Stimulated activated CD8-positive, alpha-beta memory T cell treated with anti-CD3 and anti-CD28 coated beads, Interleukin-7, amount 100 ng/mL, for 48 hours (primary cell): ENCODE data around the gene MED28.
"Not testable (repeated sequence)": the region's sequence is repeated elsewhere in the genome, so short reads cannot be mapped to it uniquely, and the experiment has no call there.

Experiments used
- DNase-seq, 2 donors: peaks; one replicate each; pipeline ENCODE4 v3.0.0-alpha.2; 2020; ENCODE audit warnings: low read depth in 1 of 2; ENCODE audit errors: extremely low read depth in 1 of 2

MED28 gene, protein sequence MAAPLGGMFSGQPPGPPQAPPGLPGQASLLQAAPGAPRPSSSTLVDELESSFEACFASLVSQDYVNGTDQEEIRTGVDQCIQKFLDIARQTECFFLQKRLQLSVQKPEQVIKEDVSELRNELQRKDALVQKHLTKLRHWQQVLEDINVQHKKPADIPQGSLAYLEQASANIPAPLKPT

DNA sequence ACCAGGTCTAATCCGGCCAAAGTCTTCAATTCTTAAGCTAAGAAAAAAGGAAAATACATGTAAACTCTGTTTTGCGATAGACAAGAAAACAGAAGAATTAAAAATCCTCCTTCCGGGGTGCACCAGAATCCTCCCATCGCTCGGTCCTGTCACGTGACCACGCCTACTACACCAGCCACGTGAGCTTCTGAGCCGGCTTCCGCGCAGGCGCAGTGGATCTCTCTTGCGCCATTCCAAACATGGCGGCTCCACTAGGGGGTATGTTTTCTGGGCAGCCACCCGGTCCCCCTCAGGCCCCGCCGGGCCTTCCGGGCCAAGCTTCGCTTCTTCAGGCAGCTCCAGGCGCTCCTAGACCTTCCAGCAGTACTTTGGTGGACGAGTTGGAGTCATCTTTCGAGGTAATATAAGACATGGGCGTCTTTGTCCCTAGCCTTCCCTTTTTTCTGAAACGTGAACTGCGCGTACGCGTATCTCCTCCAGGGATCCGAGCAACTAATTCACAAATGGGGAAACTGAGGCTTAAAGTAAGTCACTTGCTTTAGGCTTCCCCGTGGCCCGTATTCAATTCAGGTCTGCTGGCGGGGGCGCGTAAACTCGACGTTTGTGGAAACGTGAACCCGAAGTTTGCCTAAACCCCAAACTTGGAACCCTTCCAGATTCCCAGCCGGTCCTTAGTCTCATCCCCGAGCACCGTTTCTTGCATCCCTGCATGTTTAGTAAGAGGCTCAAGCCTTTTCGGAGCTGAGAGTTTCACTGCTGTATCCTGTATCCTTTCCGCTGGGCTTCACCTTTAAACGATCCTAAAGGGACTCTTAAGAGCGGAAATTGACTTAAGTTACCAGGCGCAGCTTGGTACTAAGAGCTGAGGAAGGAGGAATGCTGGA is at the start of gene MED28:
Gene MED28, plus strand, starts transcription at position 226 of the 884 bp plus-strand sequence. Its CDS starts 14 bp downstream, at position 240.
- peak; percentile 86 to 93 for DNase-seq

DNA sequence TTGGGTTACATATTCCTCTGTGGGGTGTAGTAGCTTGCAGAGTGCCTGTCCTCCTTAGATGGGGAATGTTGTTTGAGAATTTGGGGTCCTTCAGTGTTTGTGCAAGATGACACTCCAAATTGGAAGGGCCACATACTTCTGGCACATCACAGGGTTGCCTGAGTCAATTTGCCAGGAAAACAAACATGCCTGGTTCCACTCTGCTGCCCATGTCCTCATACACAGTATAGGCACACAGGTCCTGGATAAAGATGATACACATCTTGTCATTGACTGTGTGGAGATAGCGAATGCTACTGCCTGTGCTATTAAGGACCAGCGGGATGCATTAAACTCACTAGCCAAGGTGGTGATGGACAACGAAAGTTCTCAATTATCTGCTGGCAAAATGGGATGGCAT is 48.6 kb upstream of the MED28 start:
- no peak for DNase-seq

DNA sequence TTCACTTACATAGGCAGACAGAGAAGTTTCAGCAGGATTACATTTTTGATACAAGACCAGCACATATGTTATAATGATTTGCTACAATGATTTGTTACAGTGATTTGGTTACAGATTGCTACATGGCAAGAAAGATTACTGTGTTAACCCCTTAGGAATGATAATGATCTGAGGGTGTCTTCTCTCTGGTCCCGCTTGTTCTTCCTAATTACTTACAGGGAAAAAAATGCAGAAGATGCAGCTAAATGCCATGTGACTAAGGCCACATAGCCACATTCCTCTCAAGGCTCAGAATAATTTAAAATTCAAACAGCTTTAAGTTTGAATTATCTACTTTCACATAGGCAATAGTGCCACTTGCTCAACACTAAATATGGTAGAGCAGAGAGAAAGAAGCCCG is 47.2 kb upstream of the MED28 start:
- no peak for DNase-seq

DNA sequence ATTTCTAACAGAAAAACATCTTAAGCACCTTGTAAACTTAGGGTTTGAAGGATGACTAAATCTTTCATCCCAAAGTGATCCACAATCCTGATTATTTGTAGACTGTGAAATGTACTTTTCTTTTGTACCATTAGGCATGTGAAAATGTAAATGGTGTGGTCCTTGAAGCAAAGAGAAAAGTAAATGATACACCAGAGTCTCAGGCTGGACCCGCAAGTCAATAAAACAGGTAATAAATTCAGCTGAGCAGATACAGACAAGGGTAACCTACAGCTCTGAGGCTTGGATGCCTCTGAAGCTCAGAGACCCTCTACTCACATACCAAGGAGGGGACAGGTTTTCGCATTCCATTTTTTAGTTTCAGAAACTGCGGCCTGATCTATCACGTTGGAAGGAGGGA is 40.2 kb upstream of the MED28 start:
- DNase-seq: no peak

DNA sequence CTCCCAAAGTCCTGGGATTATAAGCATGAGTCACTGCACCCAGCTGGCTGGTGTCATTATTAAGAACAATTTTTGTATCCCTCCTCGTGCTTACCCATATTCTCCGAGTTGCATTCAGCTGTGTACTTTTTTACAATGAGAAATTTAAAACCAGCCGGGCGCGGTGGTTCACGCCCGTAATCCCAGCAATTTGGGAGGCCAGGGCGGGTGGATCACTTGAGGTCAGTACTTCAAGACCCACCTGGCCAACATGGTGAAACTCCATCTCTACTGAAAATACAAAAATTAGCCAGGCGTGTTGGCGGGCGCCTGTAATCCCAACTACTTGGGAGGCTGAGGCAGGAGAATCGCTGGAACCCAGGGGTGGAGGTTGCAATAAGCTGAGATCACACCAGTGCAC is 39.3 kb upstream of the MED28 start:
- not testable (repeated sequence) for DNase-seq

DNA sequence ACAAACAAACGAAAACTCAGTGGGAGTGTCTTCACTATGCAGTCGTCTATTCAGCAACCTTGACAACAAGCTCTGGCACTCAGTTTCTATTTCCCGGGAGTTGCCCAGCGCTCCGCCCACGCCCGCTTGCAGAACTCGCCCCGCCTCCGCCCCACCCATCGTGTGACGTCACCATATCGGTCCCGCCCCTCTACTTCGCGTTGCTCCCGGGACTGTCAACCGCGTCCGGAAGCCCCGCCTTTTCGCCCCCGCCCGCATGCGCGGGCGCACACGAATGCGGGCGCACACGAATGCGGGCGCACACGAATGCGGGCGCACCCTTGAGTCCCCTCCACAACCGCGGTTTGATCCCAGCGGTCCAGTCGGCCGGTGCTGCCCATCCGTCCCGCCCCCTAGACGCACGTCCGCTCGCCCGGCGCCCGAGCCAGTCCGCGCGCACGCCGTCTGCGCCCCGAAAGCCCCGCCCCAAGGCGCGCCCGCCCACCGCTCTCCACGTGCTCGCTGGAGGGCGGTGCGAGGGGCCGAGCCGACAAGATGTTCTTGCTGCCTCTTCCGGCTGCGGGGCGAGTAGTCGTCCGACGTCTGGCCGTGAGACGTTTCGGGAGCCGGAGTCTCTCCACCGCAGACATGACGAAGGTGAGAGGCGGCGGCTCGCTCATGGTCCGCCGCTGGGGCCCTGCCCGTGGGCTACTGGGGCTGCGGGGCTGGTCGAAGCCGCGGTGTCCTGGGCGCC is 37.3 kb upstream of the MED28 start, which contains the start of gene LAP3:
Gene LAP3, plus strand, starts transcription at position 267 of the 733 bp plus-strand sequence. Its CDS starts 268 bp downstream, at position 535.
- peak; percentile 94 to 96 for DNase-seq

DNA sequence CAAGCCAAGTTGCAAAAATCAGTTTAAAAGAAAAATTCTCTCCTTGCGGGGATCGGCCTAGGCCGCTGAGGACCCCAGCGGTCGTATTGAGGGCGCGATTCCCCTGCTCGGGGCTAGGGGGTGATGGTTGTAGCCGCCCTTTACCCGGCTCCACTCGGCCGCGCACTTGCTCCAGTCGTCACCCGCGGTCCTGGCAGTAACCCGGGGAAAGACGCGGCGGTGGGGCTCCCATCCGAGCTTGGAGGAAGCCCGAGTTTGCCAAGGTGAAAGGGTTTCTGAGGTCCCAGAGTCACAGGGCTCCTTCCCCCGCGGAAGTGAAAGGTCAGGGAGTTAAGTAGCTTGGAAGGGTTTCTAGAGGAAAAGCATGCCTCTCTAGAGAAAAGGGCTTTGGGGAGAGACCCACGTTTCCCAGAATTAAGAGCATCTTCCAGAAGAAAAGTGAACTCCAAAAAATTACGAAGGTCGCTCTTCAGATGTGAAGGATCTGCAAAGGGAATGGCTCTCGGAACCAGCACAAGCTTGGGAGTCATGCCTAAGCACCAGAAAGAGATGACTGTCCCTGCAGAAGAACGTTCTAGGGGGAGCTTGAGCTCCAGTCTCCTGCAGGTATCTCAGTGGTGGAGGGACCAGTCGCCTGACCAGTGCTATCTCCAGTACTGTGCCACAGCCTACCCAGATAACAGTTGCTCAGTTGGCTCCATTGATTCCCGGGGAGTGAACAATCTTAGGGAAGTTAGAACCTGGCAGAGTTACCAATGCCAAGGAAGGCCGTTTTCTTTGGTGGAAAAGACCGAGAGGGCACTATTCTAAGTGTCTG is 36.6 kb upstream of the MED28 start:
- DNase-seq: peak in 1 of 2 donors; percentile 7

DNA sequence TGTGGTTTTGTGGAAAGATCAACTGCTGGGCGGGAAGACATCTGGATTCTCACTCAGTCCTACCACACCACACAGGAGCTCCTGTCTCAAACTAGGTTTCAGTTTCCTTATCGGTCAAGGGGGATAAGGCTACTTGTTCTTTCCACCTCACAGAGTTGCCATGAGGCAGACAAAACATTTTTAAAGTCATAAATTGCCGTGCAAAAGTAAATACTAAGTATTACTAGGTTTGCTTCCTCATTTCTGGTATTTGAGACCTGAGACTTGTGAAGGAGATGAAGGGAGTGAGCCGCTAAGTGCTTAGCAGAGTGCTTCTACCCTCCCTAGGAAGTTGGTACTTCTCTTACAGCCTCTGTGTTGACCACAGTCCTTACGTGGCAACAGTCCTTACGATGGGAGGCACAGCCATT is 36.0 kb upstream of the MED28 start:
- no peak for DNase-seq

DNA sequence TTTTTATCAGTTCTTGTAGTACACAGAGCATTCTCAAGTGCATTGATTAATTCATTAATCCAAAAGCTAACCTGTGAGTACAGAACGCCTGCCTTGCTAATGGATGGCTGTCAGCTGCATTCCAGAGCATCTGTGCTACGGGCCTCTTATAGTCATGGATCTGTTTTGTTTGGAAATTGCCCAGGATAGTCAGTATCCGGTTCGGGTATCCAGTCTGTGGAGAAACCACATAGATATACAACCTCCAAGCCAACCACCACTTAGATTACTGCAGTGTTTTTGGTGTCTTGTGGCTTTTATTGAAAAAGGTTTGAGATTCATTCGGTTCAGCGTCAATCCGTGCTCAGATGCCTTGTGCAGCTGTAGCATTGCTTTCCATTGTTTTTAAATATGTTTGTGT is 33.5 kb upstream of the MED28 start:
- DNase-seq: no peak

DNA sequence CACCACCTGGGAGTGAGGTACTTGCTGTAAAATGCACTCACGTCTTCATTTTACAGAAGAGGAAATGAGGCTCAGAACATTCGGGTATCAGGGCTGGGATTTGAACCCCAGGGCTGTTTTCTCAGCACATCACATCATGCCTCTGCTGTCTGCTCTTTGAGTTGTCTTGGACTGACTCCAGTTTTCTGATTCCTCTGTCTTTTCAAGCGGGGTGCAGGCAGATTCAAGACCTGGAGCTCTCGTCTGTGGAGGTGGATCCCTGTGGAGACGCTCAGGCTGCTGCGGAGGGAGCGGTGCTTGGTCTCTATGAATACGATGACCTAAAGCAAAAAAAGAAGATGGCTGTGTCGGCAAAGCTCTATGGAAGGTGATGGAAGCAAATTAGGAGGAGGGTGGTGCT is 31.2 kb upstream of the MED28 start:
- DNase-seq: no peak

DNA sequence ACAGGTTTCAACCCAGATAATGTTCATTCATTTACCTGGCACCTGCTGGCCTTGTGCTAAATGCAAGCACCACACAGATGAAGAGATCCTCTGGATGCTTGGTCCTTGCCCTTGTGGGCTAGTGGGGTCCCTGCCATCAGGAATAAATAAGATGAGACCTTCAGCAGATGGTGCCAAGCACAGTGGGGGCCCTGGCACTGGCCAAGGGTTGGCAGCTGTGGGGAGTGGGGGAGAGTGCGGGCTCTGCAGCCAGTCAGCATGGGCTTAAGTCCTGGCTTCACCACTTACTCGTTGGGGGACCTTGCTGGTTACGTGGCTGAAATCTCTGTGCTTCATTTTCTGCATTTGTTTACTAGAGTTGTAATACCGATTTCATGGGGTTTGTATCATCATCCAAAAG is 30.5 kb upstream of the MED28 start:
- DNase-seq: no peak

DNA sequence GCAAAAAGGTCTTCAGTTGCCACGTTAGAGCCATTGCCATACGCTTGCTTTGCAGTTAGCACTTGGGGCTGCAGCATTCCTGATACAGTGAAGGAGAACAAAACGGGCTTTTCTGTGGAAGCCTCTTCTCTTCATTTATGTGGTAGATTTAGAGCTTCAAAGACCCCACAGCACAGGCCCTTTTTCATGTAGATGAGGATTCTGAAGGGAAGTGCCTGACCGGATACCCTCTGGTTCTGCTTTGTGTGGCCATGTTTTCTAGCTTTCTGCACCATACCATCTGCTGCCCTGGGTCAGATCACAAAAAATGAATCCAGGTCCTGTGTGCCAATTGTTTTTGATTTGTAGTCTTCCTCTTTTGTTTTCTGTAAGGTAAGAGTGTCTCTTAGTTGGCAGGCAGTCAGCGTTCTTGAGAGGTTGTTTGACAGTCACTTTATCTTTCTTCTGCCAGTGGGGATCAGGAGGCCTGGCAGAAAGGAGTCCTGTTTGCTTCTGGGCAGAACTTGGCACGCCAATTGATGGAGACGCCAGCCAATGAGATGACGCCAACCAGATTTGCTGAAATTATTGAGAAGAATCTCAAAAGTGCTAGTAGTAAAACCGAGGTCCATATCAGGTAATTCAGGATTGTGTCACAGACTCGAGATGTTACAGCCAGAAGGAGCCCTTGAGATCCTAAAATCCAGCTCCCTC is 29.8 kb upstream of the MED28 start:
- no peak for DNase-seq

DNA sequence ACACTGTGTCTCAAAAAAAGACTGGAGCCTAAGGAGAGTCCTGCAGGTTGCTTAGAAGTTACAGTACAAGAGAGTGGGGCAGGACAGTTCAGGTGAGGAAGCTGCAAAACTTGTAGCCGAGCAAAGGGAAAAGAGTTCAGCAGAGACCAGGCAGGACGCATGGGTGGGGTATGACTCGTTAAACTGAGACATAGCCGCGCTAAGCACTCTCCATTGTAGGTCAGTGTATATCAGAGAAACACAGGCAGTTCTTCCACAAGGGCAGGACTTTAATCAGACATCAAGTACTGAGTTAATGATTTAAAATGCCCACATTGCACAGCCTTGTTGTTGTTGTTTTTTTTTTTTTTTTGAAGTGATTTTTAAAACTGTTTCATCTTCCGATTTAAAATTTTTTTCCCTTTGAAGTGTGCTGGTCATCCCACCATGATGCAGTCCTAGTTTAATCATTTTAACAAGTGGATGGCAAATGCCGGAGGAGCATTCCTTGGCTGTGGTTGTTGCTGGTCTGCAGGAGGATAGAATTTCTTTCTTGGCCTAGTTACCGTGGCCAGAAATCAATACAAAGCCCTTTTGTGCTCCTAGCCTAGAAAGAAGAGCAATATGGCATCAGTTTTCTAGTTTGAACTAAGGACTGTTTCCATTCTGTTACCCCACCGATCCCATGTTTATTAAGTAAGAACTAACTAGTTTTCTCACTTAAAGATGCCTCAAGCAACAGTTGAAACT is 27.2 kb upstream of the MED28 start:
- no peak for DNase-seq

DNA sequence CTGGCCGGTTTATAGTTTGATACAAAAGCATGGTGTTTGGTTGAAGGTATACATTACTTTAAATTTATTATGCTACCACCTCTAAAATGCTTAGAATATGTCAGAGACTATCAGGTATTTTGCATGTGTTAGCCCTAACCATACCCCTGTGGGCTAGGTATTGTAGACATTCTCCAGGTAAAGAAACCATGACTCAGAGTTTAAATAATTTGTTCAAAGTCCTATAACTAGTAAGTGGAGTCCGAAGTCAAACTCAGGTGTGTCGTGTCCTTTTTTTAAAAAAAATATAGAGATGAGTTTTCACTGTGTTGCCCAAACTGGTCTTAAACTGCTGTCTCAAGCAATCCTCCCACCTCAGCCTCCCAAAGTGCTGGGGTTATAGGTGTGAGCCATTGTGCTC is 25.1 kb upstream of the MED28 start:
- no peak for DNase-seq

DNA sequence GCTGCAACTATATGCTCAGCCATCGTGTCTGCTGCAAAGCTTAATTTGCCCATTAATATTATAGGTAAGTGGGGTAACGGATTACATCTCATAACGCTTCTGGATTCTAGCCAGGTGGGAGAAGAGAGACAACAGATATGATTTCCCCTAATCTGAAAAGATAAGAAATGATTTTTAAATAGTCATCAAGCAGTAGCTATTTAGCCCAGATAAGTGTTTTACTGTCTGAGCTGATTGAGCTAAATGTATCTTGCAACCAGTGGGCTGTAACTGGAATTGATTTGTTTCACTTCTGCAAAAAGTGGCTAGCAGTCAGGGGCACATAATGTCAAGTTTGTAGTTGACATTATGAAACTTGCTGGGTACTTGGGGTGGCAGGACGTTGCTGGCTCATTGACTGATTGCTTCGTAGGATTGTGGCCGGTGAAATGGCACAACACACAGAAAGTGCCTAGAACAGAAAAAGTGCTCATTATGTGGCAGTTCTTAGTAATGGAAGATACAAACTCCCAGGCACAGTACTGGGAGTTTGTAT is 18.9 kb upstream of the MED28 start:
- DNase-seq: no peak

DNA sequence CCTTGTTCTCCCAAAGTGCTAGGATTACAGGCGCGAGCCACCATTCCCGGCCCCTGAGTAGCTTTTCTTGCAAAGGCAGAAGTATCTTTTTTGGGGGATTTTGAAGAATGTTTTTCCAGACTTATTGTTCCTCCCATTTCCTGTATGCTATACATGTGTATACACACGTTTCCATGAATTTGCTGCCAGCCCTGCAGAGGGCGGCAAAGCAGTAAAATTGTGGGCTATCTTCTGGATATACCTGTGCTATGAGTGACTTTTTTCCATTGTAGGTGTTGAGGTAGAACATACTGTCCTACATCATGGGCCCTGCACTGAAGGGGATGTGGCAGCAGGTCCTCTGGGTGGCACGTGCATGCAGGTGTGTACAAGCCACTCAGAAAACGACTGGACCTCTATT is 16.9 kb upstream of the MED28 start:
- no peak for DNase-seq

DNA sequence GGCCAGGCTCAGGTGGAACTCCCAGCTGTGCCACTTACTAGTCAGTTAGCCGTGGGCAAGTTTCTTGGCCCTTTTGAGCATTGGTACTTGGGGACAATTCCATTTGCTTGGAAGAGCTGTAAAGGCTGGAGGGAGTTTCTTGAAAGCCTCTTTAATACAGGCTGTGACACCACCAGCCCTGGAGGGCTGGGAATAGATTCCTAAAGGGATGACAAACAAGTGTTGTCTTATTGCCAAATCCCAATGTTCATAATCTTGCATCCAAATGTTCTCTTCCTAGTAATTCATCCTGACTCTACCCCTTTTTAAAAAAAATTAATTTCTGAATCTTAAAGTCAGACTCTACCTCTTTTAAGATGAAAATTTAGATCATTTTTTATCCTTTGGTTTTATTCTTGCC is 14.6 kb upstream of the MED28 start:
- DNase-seq: no peak

DNA sequence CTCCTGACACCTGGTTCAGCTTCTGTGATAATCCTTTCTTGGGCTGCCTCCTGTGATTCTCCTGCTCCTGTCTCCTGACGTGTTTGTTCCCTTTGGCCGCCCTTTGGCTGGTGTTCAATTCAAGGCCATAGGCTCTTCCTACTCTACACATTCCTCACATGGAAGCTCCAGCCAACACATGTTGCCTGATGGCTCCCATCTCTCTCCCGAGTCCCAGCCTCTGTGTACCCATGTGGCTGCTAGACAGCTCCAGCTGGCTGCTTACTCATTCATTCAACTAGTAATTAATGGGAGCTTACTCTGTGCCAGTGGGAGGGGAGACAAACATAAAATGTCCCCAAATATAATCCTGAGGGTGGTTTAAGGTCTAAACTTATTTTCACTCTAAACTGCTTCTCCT is 9.2 kb upstream of the MED28 start:
- no peak for DNase-seq

DNA sequence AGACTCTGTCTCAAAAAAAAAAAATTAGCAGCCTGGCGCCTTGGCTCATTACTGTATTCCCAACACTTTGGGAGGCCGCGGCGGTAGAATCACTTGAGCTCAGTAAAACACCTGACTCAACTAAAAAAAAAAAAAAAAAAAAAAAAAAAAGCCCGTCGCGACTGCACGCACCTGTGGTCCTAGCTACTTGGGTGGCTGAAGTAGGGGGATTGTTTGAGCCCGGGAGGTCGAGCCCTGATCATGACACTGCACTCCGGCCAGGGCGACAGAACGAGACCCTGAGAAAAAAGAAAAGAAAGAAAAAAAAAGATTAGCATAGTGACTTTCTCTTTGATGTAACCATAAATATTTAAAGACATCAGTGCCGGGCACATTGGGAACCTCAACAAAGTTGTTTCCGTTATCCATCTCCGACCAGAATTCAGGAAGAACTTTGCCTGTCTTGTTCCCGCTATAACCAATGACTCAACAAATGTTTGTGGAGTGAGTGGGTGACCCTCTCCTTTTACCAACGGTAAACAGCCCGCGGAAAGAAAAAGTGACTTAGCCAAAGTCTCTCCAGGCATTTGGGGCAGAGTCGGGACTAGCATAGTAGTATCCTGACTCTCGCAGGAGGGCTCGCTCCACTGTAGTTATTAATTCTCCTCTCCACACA is 553 bp upstream of the MED28 start:
- no peak for DNase-seq
